ENCODE data around the gene FAM184B.
"Not testable (repeated sequence)": the region's sequence is repeated elsewhere in the genome, so short reads cannot be mapped to it uniquely, and the experiment has no call there.

Gene FAM184B

DNA sequence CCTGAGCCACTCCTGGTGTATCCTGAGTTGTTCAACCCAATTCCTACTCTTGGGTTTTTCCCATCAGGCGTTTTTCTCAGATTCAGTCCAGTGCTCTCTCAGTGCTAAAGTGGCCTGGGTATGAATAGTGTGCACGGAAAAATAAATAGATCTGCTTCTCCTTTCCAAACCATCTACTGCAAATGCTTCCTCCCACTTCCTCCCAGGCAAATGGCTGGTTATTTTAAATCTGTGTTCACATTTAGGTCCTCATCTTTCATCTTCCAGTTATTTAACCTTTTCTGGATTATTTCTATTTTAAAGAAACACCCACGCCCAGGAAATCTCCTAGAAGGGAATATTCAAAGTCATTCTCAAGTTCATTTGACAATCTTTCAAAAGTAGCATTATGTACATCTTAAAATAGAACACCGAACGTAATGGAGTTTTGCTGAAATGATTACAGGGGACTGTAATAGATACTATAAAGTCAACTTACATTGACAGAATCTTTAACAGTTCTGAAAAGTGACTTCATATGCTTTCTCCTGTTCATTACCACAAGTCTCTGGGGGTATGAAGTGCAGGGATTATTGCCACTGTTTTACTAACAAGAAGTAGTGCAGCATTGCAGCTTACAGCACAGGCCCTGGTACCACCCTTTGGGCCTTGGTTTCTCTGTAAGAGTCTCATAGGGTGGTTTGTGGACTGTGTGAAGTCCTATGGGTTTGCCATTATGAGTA is 100.7 kb downstream of the FAM184B start:
- DNase-seq = no peak

DNA sequence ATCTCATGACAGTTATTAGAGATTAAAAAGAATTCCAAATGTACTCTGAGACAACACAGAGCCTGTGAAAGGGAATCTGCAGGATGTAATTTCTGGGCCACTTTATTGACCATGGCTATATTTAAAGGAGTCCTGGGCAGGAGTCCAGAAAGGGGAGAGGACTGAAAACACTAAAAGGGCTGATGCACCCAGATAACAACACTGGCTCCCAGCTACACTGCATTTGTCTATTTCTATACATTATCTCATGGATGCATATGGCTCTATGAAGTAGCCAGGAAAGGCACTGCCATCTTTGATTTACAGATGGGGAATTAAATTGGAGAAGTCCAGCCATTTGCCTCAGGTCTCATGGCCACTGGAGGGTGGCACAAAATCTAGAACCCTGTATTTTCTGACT is 111.0 kb downstream of the FAM184B start:
- DNase-seq = no peak

DNA sequence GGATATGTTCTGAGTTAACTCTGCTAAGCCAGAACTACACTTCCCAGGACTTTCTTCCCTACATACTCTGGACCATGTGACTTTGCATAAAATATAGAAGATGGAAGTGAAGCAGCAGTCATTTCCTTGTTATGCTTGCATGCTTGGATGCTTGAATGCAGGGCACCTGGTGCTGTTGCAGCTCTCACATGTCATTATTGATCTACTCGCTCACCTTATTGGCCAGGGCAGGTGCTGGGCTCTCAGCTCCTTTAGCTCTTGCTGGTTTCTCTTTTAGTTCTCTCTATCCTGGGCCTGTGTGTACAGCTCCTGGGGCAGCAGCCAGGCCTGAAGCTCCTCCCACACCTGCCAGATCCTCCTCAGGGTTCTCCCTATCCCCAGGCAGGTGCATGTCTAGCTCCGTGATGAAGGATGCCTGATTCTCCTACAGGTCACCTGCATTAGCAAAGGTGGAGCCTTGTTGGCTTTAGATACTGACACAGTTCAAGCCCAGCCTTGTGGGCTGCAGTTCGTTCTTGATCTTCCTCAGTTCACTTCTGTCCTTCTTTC is 113.7 kb downstream of the FAM184B start:
- no peak for DNase-seq

DNA sequence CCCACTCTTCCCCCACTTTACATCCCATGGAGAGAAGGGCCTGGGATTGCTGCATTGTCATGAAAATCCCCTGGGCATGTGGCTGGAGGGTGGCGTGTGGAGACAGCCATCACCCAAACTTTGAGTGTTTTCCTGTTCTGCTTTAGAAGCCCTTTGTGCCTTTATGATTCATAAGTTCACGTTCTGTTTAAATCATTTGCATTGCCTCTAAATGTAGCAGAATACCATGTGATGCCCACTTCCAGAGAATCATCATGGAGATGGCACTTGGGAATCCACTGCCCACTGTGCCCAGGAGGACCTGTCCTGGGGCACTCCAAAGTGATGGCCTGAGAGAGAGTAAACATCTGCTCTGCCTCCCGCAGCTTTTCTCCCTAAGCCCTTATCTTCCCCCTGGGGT is 114.2 kb downstream of the FAM184B start:
- DNase-seq = no peak

DNA sequence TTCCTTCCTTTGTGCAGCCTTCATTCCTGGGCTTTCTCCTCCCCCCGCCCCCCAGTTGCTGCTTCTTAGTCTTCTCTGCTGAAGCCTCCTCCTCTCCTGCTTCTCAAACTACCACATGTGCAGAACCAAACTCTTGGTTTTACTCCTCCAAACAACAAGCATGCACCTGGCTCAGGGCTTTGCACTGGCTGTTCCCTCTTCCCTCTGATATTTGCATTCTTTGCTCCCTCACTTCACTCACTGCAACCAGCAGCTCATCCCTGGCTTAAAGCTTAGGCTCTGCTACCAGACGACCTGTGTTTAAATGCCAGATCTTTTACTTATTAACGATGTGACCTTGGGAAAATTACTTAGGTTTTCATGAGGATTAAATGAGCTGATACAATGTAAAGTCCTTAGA is 115.6 kb downstream of the FAM184B start:
- no peak for DNase-seq

DNA sequence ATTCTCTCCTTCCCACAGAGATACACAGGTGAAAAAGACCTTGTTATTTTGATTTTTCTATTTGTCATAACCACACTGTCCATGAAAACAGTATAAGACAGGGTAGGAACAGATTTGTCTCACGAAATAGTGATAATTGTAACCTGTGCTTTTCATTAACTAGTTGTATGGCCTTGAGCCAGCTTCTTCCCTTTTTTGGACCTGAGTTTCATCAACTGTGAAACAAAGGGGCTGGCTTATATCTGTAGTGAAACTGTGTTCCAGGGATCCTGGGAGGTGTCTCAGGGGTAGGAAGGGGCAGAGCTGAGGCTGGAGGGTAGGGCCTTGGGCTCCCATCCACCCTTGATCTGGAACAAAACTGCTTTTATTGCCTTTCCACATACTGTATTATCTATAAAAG is 116.1 kb downstream of the FAM184B start:
- DNase-seq = no peak

DNA sequence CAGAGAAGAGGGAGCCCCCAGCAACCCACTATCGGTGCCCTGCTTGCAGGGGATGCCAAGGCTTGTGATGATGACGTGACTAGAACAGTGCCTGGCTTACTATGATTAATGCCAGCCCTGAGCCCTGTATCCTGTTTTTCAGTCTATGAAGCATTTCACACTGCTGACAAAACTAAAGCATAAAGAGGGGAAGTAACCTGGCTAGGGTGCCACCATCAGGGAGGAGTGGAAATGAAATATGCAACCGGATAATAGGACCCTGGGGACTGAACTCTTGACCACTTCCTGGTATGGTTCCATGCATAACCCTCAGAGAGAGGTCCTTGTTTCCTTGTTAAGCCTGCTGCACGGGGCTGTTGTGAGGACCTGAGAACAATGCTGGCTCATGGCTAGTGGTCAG is 116.7 kb downstream of the FAM184B start:
- no peak for DNase-seq

DNA sequence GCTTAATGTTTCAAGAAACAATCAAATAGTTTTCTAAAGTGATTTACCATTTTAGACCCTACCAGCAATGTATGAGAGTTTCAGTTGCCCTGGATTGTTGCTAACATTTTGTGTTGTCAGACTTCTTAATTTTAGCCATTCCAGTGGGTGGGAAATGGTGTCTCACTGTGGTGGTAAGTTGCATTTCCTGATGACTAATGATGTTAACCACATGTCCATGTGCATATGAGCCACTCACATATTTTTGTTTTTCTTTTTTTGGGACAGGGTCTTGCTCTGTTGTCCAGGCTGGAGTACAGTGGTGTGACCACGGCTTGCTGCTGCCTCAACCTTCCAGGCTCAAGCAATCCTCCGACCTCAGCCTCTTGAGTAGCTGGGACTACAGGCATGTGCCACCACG is 118.7 kb downstream of the FAM184B start:
- DNase-seq = no peak

DNA sequence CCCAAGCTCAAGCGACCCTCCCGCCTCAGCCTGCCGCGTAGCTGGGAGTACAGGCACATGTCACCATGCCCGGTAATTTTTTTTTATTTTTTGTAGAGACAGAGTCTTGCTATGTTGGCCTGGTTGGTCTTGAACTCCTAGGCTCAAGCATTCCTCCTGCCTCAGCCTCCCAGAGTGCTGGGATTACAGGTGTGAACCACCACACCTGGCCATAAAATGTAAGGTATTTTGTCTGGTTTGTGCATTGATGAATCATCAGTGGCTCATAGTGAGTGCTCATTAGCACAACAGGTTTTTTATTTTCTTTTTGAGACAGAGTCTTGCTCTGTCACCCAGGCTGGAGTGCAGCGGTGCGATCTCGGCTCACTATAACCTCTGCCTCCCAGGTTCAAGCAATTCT is 122.2 kb downstream of the FAM184B start:
- not testable (repeated sequence) for DNase-seq

DNA sequence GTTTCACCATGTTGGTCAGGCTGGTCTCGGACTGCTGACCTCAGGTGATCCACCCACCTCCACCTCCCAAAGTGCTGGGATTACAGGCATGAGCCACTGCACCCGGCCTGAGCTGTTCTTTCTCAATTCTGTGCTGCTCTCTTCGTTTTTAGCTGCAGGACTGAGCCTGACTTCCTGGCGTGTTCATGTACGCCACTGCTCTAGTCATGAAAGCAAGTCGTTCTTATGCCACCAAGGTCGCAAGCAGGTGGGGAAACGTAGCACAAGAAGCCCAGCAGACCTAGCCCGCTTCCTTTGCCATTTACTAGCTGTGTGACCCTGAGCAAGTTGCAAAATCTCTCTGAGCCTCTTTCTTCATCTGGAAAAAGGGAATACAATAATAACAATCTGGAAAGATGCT is 123.6 kb downstream of the FAM184B start:
- no peak for DNase-seq

DNA sequence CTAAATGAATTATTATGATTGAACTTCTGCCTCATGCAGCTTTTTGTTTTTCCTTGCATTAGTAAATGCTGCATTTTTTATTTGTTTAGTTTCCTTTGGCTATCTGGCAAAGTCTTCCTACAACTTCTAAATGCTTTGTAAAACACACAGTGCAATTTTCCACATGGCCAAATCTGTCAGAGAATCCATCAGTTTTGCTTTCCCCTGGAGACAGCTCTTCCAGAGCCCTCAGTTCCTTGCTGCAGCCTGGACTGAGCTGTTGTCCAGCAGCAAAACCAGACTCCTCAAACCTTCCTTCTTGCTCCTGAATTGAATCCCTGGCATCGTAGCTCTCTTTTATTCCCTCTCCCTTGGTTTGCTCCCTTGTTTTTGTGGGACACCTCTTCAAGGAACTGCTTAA is 124.3 kb downstream of the FAM184B start:
- no peak for DNase-seq

DNA sequence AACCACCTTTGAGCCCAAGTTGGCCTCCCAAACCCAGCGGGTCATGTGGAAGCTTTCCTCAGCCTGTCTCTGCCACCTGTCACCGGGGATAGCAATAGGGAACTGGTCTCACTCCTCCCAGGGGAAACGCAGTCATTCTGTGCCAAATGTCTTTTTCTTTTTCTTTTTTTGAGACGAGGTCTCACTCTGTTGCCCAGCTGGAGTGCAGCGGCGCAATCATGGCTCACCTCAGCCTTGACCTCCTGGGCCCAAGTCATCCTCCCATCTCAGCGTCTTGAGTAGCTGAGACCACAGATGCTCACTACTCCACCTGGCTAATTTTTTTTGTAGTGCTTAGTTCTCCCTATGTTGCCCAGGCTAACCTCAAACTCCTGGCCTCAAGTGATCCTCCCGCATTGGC is 126.7 kb downstream of the FAM184B start:
- no peak for DNase-seq

DNA sequence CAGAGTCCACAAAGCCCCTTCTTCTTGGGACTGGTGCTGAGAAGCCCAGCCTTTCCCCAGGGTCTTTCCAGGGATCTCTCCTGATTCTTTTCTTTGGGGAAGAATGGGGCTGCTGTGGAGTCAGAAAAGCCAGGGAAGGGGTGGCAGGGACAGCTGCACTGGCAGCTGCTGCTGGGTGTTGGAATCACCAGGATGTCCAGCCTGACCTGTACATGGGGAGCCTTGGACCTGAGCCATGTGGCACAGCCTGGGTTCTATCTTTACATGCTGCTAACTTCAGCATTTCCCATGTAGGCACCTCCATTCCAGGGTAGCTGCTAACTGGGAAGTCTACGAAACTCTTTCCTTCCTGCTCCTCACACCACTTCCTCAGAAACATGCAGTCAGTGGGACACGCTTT is 131.0 kb downstream of the FAM184B start:
- DNase-seq = no peak

DNA sequence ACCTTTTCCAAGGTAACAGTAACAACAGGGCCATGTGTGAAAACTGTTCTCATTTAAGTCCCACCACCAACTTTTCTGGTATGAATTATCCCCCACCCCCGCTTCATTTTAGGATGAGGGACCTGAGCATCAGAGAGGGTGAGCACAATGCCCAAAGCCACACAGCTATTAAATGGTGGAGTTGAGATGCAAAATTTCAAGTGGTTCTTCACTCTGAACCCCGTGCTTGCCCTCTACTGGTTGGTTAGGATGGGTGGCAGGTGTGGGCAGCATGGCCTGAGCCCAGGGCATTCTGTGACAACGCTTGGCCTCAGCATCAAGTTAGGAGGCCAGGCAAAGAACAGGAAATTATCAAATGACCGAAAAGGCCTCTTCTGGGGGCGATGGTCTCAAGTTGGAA is 133.5 kb downstream of the FAM184B start:
- DNase-seq = no peak

DNA sequence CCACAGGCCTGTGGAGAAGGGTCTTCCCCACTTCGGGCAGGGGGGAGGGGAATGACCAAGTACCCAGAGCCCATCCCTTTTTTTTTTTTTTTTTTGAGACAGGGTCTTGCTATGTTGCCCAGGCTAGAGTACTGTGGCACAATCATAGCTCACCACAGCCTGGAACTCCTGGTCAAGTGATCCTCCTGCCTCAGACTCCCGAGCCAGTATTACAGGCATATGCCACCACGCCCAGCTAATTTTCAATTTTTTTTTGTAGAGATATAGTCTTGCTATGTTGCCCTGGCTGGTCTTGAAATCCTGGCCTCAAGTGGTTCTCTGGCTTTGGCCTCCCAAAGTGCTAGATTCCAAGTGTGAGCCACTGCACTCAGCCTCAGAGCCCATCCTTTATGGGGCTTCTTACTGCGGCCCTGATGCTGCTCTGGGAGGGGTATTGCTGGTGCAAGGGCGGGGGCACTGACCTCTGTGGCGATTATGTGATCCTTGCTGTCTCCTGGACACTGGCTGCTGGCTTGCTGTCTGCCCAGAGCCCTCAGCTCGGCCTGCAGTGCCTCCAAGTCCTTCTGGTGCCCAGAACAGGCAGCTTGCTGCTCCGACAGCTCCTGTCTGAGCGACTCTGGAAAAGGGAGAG is 134.1 kb downstream of the FAM184B start:
- no peak for DNase-seq

DNA sequence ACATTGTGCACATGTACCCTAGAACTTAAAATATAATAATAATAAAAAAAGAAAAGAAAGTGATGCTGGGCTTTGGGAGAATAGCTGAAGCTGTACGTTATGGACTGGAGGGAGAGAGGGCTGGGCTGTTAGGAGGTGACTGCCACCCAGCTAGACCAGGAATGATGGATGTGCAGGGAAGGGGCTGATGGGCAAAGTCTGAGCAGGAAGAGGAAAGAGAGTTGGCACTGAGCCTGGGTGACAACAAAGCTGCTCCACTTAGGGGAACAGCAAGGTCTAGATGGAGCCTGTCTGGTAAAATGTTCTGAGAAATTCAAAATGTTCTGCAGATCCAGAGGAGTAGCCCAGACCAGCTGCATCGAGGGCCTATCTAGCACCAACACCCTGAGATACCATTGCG is 134.7 kb downstream of the FAM184B start:
- DNase-seq = no peak

DNA sequence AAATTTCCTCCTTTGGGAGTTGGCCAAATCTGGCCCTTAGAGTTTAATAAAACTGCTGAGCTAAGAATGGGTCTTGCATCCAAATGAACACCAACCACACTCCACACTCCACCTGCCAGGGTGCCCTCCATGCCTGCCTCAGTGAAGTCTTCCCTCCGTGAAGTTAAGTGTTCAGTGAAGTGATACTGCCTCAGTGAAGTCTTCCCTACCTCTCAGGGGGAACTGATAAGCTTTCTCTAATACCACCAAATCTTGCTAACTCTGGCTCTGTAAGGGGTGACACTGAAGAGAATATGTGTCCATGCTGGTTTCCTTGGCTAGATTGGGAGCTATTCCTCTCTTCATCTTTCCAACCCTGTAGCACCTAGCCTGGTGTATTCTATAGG is 139.0 kb downstream of the FAM184B start:
- no peak for DNase-seq

DNA sequence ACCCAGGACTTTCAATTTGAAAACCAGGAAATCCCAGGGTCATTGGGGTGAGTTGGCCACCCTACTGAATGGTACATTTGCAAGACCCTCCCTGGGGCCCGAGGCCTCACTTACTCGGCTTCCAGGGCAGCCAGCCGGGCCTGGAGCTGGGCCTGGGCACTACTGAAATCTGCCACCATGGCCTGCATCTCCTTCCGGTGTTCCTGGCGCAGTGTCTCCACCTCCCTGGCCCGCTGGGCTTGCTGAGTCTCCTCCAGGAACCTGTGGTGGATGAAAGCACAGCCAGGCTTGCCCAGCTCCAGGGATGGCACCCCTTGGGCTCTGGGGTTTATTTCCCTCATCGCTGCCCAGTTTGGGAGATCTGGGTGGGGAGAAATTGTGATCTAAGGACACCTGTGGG is 142.3 kb downstream of the FAM184B start:
- DNase-seq = no peak

DNA sequence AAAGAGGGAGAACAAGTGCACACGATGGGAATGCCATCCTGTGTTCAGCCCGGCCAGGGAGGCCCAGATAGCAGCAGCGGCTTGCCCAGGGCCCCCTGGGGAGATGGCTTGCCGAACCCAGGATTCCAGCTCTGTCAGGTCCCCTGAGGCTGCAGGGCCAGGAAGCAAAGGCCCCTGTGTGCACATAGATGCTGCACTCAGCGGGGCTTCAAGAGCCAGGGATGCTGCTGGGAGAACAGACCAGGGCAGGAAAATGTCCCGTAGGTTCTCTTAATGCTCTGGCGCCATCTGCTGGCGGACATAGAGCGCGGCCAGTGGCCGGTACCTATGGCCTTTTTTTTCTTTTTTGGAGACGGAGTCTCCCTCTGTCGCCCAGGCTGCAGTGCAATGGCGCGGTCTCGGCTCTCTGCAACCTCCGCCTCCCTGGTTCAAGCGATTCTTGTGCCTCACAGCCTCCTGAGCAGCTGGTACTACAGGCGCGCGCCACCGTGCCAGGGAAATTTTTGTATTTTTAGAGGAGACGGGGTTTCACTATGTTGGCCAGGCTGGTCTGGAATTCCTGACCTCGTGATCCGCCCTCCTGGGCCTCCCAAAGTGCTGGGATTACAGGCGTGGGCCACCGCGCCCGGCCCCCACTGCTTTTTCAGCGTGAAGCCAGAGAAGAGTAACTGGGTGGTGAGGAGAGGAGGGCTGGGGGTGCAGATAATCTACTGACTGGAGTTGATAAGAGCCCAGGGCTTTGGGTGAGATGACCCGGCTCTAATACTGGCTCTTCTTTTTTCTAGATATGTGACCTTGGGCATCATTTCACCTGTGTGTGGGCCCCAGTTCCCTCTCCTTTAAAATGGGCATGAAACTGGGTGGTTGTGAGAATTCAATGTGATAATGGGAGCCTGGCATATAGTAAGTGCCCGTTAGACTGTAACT is 144.5 kb downstream of the FAM184B start:
- DNase-seq = peak; percentile 58

DNA sequence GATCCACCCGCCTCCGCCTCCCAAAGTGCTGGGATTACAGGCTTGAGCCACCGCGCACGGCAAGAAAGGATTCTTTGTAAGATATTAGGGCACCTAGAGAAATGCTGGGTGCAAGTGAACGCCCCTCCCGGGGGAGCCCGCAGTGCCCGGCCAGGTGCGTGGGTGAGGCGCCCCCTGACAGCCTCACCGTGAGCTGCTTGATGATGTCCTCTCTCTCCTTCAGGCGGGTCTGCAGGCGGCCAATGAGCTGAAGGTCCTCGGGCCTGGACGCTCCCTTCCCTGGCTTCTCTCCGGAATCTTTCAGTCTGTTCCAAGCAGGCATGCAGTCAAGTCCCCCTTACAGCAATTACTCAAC is 145.1 kb downstream of the FAM184B start:
- no peak for DNase-seq

DNA sequence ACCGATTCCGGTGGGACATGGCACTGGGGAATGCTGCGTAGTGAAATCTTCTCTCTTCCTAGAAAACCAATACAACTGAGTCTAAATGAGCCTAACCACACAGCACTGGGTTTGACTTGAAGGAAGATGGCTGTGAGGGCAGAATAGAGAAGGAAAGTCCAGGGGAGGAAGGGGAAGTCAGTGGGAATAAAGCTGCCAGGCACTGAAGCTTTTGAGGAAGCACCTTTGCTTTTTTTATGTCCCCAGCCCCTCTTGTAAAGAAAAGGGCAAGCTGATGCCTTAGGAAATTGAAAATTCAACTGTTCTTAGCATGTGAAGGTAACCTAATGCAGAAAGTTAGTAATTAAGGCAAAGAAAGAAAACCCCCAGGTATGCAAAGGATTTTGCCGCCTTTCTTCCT is 146.4 kb downstream of the FAM184B start:
- no peak for DNase-seq

DNA sequence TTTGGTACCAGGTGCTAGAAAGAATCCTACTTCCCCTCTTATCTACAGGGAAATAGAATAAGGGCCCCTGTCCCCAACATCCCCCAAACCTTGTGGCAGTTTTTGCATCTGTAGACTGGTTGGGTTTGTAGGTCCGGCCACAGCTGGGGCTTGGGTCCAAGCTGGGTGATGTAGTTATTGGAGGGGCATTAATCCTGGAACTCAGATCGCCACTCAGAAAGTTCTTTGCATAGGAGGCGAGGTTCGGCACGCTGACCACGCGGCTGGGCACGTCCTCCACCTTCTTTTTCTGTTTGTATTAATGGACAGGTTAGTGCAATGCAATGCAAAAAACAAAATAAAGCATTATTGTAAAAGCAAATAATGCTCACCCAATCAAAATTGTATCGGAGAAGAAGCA is 147.8 kb downstream of the FAM184B start:
- no peak for DNase-seq

DNA sequence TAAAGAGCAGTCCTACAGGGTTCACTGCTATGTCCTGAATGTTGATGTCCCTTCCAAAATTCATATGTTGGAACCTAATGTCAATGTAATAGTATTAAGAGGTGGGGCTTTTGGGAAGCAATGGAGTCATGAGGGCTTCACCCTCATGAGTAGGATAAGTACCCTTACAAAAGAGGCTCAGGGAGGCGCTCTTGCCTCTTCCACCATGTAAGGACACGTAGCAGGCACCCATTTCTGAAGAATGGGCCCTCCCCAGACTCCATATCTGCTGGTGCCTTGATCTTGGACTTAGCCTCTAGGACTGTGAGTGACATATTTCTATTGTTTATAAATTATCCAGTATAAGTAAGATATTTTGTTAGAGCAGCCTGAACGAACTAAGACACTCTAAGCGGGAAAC is 151.2 kb downstream of the FAM184B start:
- no peak for DNase-seq

DNA sequence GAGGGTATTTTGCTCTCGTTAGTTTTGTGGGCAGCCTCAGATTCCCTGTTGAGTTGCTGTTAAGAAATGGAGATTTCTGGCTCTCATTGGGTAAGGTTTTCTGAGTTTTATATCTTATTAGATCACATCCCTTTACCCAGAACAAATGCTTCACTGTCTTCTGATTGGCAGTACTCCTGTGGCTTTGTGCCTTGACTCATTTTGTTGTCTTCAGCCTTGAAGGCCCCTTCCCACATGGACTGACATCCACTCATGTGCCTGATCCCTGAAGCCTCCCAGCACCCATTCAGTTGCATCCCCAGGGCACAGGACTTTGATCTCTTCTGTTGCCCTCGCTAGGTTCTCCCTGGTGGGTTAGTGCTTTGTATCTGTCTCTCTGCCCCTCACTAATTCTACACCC is 156.6 kb downstream of the FAM184B start:
- no peak for DNase-seq

Measured in T1000 (cell line).